Astrocyte (in vitro differentiated cells and primary cell): ENCODE measurements around the gene FCRL1. TPM values are rescaled to one million over a fixed set of nuclear protein-coding genes. Genes with fewer than 3 reads are reported as not detected.

Experiments
- DNase-seq: peaks from one replicate; pipeline ENCODE4 v3.0.0-alpha.2; 2010; ENCODE audit warnings: low read depth
- FAIRE-seq: peaks from 2 replicates; lab custom pipeline; 2011; peaks lifted over from hg19 to GRCh38; lab: Jason Lieb, UNC
- H2AFZ ChIP-seq: 2 replicates; pipeline ENCODE4 v1.6.0; 2012; ENCODE audit warnings: low read depth, low read length, inconsistent platforms
- H3K27ac ChIP-seq: 2 replicates; pipeline ENCODE4 v1.5.1; 2011; ENCODE audit warnings: low read depth, low read length, inconsistent platforms
- H3K27me3 ChIP-seq: 2 replicates; pipeline ENCODE4 v1.6.0; 2011; ENCODE audit warnings: low read length, inconsistent platforms; ENCODE audit not compliant: insufficient read depth
- H3K36me3 ChIP-seq: 2 replicates; pipeline ENCODE4 v1.5.1; 2011; ENCODE audit warnings: low read length, inconsistent platforms; ENCODE audit not compliant: insufficient read depth
- H3K4me1 ChIP-seq: 2 replicates; pipeline ENCODE4 v1.5.1; 2011; ENCODE audit warnings: low read length, inconsistent platforms; ENCODE audit not compliant: insufficient read depth
- H3K4me2 ChIP-seq: 2 replicates; pipeline ENCODE4 v1.6.0; 2012; ENCODE audit warnings: low read length, inconsistent platforms
- H3K4me3 ChIP-seq: 2 replicates; pipeline ENCODE4 v1.5.1; 2011; ENCODE audit warnings: low read depth, mild to moderate bottlenecking, low read length, inconsistent platforms; ENCODE audit not compliant: insufficient read depth
- H3K79me2 ChIP-seq: 2 replicates; pipeline ENCODE4 v1.6.0; 2012; ENCODE audit warnings: mild to moderate bottlenecking, low read length, inconsistent platforms; ENCODE audit not compliant: insufficient read depth
- H3K9ac ChIP-seq: 2 replicates; pipeline ENCODE4 v1.6.0; 2012; ENCODE audit warnings: mild to moderate bottlenecking, low read length, inconsistent platforms
- H3K9me3 ChIP-seq: 2 replicates; pipeline ENCODE4 v1.5.1; 2012; ENCODE audit warnings: low read depth, mild to moderate bottlenecking, low read length, inconsistent platforms; ENCODE audit not compliant: insufficient read depth
- H4K20me1 ChIP-seq: 2 replicates; pipeline ENCODE4 v1.6.0; 2012; ENCODE audit warnings: low read length, inconsistent platforms; ENCODE audit not compliant: insufficient read depth
- H3K27ac Mint-ChIP-seq: one replicate; pipeline ENCODE4 v1.8.0; 2021; ENCODE audit warnings: mild to moderate bottlenecking, mixed read lengths; ENCODE audit not compliant: unreplicated experiment
- H3K27me3 Mint-ChIP-seq: one replicate; pipeline ENCODE4 v1.8.0; 2021; ENCODE audit warnings: low read depth, mixed read lengths; ENCODE audit not compliant: unreplicated experiment
- H3K36me3 Mint-ChIP-seq: one replicate; pipeline ENCODE4 v1.8.0; 2021; ENCODE audit warnings: low read depth, mixed read lengths; ENCODE audit not compliant: unreplicated experiment
- H3K4me1 Mint-ChIP-seq: one replicate; pipeline ENCODE4 v1.8.0; 2021; ENCODE audit warnings: low read depth, mixed read lengths; ENCODE audit not compliant: unreplicated experiment
- H3K4me3 Mint-ChIP-seq: one replicate; pipeline ENCODE4 v1.8.0; 2021; ENCODE audit warnings: mild to moderate bottlenecking, moderate library complexity, mixed read lengths; ENCODE audit not compliant: unreplicated experiment
- H3K9me3 Mint-ChIP-seq: one replicate; pipeline ENCODE4 v1.8.0; 2021; ENCODE audit warnings: mild to moderate bottlenecking, mixed read lengths; ENCODE audit not compliant: unreplicated experiment
- EZH2 ChIP-seq: IDR thresholded peaks from 2 replicates; pipeline ENCODE4 v1.6.1; 2012; ENCODE audit warnings: mild to moderate bottlenecking, low read length, inconsistent platforms; ENCODE audit not compliant: insufficient read depth
- total RNA-seq: library from RNA; stranded (reverse); gene quantifications from 2 replicates; pipeline ENCODE4 v1.2.1, GENCODE V29; 2021
- TF ChIP-seq, protein P1 (sequence below): IDR thresholded peaks from 2 replicates; pipeline ENCODE4 v1.5.1; 2011; ENCODE audit warnings: low read depth, mild to moderate bottlenecking, inconsistent platforms, low read length, moderate library complexity; ENCODE audit not compliant: insufficient read depth

FCRL1 gene
- total RNA-seq, 1 donor from 2014 or later = not detected

DNA sequence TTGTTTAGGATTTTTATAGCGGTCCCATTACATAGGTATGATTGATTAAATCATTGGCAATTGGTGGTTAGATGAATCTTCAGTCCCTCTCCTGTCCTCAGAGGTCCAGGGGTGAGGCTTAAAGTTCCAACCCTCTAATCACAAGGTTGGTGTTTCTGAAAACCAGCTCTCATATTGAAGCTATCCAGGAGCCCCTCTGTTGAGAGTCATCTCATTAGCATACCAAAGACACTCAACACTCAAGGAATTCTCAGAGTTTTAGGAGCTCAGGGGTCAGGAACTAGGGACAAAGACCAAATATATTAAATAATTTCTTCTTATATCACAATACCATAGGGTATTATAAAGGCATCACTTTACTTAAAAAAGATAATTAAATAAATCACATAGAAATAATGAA is 66.3 kb downstream of the FCRL1 start:
- no peak overlapping the region for H3K9ac ChIP-seq
- no peaks in the 10 kb centered on the region for H3K27me3 ChIP-seq
- no peaks in the 10 kb centered on the region for H3K4me1 ChIP-seq
- DNase-seq (no peak), FAIRE-seq (no peak)
- Mint-ChIP-seq H3K4me3 (no peak overlapping the region), H3K4me1 (no peaks in the 10 kb centered on the region), H3K36me3 (no peaks in the 10 kb centered on the region), H3K9me3 (no peaks in the 10 kb centered on the region), H3K27ac (no peak overlapping the region), H3K27me3 (no peaks in the 10 kb centered on the region)
- H2AFZ ChIP-seq = no peak overlapping the region
- H3K27ac ChIP-seq = no peak overlapping the region
- H4K20me1 ChIP-seq = no peaks in the 10 kb centered on the region
- TF ChIP-seq, protein P1, sequence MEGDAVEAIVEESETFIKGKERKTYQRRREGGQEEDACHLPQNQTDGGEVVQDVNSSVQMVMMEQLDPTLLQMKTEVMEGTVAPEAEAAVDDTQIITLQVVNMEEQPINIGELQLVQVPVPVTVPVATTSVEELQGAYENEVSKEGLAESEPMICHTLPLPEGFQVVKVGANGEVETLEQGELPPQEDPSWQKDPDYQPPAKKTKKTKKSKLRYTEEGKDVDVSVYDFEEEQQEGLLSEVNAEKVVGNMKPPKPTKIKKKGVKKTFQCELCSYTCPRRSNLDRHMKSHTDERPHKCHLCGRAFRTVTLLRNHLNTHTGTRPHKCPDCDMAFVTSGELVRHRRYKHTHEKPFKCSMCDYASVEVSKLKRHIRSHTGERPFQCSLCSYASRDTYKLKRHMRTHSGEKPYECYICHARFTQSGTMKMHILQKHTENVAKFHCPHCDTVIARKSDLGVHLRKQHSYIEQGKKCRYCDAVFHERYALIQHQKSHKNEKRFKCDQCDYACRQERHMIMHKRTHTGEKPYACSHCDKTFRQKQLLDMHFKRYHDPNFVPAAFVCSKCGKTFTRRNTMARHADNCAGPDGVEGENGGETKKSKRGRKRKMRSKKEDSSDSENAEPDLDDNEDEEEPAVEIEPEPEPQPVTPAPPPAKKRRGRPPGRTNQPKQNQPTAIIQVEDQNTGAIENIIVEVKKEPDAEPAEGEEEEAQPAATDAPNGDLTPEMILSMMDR = no peak
- TF ChIP-seq EZH2 = no peak
- no peaks in the 10 kb centered on the region for H3K79me2 ChIP-seq
- H3K36me3 ChIP-seq = no peaks in the 10 kb centered on the region
- H3K4me3 ChIP-seq = no peak overlapping the region
- H3K9me3 ChIP-seq = no peaks in the 10 kb centered on the region
- H3K4me2 ChIP-seq = no peak overlapping the region

DNA sequence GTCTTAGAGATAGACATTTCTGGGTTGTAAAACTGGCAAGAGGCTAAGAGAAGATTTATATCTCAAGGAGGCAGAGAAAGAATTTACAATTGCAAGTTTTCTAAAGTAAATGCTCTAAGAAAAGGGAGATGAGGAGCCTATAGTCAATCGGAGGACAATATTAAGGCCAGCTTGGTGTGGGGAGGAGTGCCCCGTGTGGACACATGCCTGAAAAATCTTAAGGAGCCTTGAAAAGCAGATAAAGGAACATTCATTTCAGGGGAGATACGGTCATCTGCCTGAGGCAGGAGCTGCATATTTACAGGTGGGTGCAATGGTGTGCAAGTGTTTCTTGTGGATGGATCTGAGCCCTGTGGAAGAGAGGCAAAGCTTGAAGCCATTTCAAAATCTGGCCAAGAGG is 68.6 kb downstream of the FCRL1 start:
- Histone ChIP-seq H2AFZ (no peak overlapping the region), H3K9ac (no peak overlapping the region), H3K36me3 (no peaks in the 10 kb centered on the region), H3K27ac (no peak overlapping the region), H3K4me2 (no peak overlapping the region), H3K4me1 (no peaks in the 10 kb centered on the region), H3K4me3 (no peak overlapping the region), H3K9me3 (no peaks in the 10 kb centered on the region), H3K79me2 (no peaks in the 10 kb centered on the region), H3K27me3 (no peaks in the 10 kb centered on the region), H4K20me1 (no peaks in the 10 kb centered on the region)
- no peaks in the 10 kb centered on the region for H3K36me3 Mint-ChIP-seq
- TF ChIP-seq, protein P1 = no peak
- TF ChIP-seq EZH2 = no peak
- DNase-seq = no peak
- no peak overlapping the region for H3K27ac Mint-ChIP-seq
- FAIRE-seq = no peak
- no peaks in the 10 kb centered on the region for H3K9me3 Mint-ChIP-seq
- H3K4me3 Mint-ChIP-seq = no peak overlapping the region
- no peaks in the 10 kb centered on the region for H3K27me3 Mint-ChIP-seq
- no peaks in the 10 kb centered on the region for H3K4me1 Mint-ChIP-seq

- H3K79me2 ChIP-seq = no peaks in the 10 kb centered on the region
- Mint-ChIP-seq H3K27me3 (no peaks in the 10 kb centered on the region), H3K4me3 (no peak overlapping the region), H3K9me3 (no peaks in the 10 kb centered on the region), H3K36me3 (no peaks in the 10 kb centered on the region), H3K27ac (no peak overlapping the region), H3K4me1 (no peaks in the 10 kb centered on the region)
- no peaks in the 10 kb centered on the region for H4K20me1 ChIP-seq
- no peaks in the 10 kb centered on the region for H3K4me1 ChIP-seq
- FAIRE-seq = no peak
- no peaks in the 10 kb centered on the region for H3K27me3 ChIP-seq
- no peaks in the 10 kb centered on the region for H3K36me3 ChIP-seq
- H3K9me3 ChIP-seq = no peaks in the 10 kb centered on the region
- DNase-seq = no peak
- H3K27ac ChIP-seq = no peak overlapping the region
- H3K4me3 ChIP-seq = no peak overlapping the region
- TF ChIP-seq EZH2 = no peak
- TF ChIP-seq, protein P1 = no peak
- H2AFZ ChIP-seq = no peak overlapping the region
- no peak overlapping the region for H3K4me2 ChIP-seq
- no peak overlapping the region for H3K9ac ChIP-seq
Observed at GRCh38 chr1:157748262-157748817, 71.6 kb downstream of the FCRL1 start.
